ENCODE measurements around the gene KIRREL3.

GRCh38 chr11:126817523-126818450 lies 182.8 kb downstream of the KIRREL3 start:
- TF ChIP-seq, protein P1, sequence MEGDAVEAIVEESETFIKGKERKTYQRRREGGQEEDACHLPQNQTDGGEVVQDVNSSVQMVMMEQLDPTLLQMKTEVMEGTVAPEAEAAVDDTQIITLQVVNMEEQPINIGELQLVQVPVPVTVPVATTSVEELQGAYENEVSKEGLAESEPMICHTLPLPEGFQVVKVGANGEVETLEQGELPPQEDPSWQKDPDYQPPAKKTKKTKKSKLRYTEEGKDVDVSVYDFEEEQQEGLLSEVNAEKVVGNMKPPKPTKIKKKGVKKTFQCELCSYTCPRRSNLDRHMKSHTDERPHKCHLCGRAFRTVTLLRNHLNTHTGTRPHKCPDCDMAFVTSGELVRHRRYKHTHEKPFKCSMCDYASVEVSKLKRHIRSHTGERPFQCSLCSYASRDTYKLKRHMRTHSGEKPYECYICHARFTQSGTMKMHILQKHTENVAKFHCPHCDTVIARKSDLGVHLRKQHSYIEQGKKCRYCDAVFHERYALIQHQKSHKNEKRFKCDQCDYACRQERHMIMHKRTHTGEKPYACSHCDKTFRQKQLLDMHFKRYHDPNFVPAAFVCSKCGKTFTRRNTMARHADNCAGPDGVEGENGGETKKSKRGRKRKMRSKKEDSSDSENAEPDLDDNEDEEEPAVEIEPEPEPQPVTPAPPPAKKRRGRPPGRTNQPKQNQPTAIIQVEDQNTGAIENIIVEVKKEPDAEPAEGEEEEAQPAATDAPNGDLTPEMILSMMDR (conservative IDR thresholded peaks at IDR 0.05) = no peak
- TF ChIP-seq ZFX (IDR thresholded peaks at IDR 0.05) = no peak
